HUDEP-2 (cell line): ENCODE measurements around the gene BIN2.
"Not testable (repeated sequence)": the region's sequence is repeated elsewhere in the genome, so short reads cannot be mapped to it uniquely, and the experiment has no call there.

ENCODE experiments used
- DNase-seq, 76 experiments: peaks; one replicate each; lab custom pipeline; 2025; ENCODE audit not compliant: unreplicated experiment in 76 of 76; lab: John Stamatoyannopoulos, UW

Gene BIN2

GRCh38 chr12:51265024-51265423 lies 59.0 kb downstream of the BIN2 start:
- no peak for DNase-seq

GRCh38 chr12:51264297-51264696 lies 59.7 kb downstream of the BIN2 start:
- no peak for DNase-seq

DNA sequence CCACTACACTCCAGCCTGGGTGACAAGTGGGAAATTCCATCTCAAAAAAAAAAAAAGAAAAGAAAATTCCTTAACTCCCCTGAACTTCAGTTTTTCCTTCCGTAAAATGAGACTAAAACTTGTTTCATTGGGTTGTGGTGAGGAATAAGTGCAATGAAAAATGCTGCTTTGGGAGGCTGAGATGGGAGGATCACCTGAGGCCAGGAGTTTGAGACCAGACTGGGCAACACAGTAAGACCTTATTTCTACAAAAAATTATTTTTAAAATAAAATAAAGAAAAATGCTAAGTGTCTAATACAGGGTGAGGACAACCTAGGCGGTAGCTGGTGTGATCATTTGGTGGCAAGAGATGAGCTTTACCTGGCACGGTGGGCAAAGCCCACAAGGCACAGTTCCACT lies 60.6 kb downstream of the BIN2 start:
- DNase-seq: no peak

DNA sequence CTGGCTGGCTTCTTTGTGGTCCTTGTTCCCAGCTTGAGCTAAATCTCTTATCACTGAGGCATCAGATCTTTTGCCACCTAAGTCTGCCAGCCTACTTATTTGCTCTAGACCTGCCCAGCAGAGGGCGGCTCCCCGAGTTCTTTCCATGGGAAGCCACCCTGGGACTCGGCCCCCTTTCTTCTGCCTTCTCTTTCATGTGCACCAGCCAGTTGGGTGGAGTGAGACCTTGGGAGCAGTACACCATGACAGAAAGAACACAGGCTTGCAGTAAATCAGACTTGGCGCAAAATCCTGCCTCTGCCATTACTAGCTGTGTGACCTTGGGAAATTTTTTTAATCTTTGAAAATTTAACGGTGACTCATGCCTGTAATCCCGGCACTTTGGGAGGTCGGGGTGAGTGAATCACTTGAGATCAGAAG lies 61.2 kb downstream of the BIN2 start:
- peak in 22 of 76 experiments; percentile 9 to 36 (median 17) for DNase-seq

DNA sequence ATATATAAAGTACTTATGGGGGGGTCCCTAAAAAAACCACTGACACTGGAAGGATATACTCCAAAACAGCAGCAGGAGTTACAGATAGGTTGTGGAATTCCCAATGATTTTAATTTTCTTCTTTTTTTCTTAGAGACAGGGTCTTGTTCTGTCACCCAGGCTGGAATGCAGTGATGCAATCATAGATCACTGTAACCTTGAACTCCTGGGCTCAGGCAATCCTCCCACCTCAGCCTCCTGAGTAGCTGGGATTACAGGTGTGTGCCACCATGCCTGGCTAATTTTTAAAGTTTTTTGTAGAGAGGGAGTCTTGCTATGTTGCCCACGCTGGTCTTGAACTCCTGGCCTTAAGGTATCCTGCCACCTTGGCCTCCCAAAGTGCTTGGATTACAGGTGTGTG lies 64.4 kb downstream of the BIN2 start:
- DNase-seq: not testable (repeated sequence)

GRCh38 chr12:51254536-51254935 lies 69.4 kb downstream of the BIN2 start:
- no peak for DNase-seq

DNA sequence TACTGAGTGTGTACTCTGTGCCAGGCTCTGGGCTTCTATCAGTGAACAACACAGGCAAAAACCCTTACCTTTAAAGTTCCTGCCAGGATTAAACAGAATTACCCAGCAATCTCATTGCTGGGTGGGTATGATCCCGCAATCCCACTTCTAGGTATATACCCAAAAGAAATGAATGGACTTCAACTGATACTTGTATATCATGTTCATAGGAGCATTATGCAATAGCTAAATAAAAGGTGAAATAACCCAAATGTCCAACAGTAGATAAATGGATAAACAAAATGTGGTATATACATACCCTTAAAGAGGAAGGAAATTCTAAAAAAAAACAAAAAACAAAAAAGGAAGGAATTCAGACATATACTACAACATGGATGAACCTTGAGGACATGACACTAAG lies 70.7 kb downstream of the BIN2 start:
- no peak for DNase-seq

GRCh38 chr12:51247523-51248206 lies 76.3 kb downstream of the BIN2 start:
- DNase-seq: no peak

- DNase-seq: peak in 68 of 76 experiments; percentile 15 to 89 (median 56)
Measured at GRCh38 chr12:51246254-51246853, 77.6 kb downstream of the BIN2 start.

DNA sequence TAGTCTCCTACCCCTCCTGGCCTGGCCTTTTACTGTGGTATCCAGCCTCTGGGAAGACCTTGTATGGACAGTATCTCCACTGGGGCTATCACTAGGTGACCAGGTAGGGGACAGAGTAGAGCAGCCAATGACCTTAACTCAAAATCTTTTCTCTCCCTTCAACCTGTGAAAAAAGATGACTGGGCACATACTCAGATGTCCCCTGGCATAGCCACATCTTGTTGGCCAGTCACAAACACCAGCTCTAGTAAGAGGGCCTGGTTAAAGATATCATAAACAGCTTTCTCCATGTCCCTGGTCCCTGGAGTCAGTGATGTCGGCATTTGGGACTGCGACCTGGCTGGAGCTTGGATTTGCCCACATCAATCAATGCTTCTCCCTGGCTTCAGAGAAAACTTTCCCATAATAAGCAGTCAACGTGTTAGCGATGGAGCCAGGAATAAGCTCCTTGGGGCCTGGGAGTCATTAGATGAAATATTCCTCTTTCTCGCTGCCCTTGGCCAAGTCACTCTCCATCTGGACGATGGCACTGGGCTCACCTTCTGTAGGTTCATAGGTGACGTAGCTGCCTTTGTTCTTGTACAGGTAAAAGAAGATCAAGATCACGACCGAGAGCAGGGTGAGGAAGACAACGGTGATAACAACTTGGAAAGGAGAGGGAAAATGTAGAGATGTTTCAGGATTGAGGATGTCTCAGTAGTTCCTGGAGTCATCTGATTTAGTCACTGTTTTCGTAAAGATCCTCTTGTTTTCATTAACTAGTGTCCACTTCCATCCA lies 78.3 kb downstream of the BIN2 start:
- no peak for DNase-seq

- no peak for DNase-seq
Measured at GRCh38 chr12:51244269-51244668, 79.7 kb downstream of the BIN2 start.

DNA sequence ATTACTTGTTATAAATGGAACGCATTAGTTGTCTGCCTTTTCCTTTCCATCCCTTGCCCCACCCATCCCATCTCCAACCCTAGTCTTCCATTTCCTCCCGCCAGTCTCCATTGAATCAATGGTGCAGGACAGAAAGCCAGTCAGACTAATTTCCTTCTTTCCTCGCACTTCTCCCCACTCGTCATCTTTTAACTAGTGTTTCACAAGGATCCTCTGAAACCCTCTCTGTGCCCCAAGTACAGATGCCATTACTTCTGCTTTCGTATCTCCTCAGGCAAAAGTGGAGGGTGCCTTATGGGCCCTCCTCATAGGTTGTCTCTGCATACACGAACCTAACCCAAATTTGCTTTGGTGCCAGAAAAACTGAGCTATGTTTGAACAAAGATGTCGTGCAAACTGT lies 81.1 kb downstream of the BIN2 start:
- no peak for DNase-seq

DNA sequence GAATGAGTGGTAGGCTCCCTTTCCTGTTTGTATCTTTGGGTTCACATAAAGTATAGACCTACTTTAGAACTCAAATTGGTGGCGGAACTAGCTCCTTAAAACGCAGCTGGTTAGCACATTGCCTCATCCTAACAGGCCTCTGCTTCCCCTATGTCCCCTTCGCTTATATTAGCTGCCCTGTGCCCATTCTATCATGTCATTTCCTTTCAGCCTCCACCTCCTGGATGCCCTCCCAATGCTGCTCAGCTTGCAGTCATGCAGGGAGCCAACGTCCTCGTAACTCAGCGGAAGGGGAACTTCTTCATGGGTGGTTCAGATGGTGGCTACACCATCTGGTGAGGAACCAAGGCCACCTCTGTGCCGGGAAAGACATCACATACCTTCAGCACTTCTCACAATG lies 81.9 kb downstream of the BIN2 start:
- no peak for DNase-seq

DNA sequence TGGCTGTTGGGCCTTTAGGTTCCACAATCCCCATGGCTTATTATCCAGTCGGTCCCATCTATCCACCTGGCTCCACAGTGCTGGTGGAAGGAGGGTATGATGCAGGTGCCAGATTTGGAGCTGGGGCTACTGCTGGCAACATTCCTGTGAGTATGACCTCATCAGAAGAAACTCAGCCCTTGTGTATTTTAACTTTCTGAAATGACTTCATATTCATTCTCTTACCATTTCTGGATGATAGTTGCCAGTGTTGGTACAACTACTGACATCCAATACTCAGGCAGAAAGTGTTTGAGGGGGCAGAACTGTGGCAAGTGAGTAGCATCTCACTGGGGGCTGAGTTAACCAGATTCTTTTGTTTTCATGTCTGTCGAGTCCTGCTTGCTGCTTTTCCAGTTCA lies 83.0 kb downstream of the BIN2 start:
- no peak for DNase-seq

- DNase-seq: peak in 75 of 76 experiments; percentile 15 to 96 (median 91)
Measured at GRCh38 chr12:51238510-51239334, 85.3 kb downstream of the BIN2 start, which contains the start of gene DAZAP2. Gene DAZAP2 (plus strand): TSS chr12:51238826. CDS start chr12:51238908, 82 bp downstream.

DNA sequence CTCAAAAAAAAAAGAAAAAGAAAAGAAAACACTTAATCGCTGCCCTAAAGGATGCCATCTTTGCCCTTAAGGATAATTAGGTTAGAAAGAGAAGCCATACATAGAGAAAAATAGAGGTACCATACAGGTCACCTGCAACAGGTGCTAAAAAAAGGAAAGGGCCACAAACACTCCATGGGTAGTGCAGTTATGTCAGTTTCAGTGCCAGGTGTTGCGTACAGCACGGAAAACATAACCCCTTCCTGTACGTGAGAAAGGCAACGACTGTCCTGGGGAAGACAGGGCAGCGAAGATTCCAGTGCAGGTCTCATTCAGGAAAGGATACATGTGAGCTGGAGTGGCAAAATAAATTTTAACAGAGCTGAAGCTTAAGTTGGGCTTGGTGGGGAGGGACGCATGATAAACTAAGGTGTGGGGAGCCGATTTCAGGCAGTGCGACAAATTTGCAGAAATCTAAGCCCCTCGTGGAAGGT lies 85.9 kb downstream of the BIN2 start:
- DNase-seq: no peak

DNA sequence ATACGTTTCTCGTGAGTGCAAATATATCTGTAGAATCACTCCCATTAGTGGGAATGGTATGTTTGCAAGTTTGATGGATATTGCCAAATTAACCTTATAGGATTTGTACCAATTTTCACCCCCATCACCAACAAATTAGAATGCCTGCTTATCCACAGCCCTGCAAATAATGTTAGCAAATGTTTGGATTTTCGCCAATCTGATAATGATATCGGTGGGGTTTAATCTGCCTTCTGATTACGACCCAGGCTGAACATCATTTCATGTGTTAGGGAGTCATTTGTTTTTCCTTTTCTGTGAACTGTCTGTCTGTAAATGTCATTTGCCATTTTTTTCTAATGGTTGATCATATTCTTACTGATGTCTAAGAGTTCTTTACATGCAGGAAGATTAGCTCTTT lies 89.4 kb downstream of the BIN2 start:
- peak in 7 of 76 experiments; percentile 9 to 53 (median 12) for DNase-seq

GRCh38 chr12:51232642-51233041 lies 91.3 kb downstream of the BIN2 start:
- no peak for DNase-seq
